CD14-positive monocyte (primary cell): ENCODE data around the gene IKZF1. TPM values are rescaled to one million over a fixed set of nuclear protein-coding genes. Genes with fewer than 3 reads are reported as not detected.

Experiments
- DNase-seq, 3 donors: peaks; one replicate each; pipeline ENCODE4 v3.0.0-alpha.2; 2011 to 2022
- H2AFZ ChIP-seq: 2 replicates; pipeline ENCODE4 v1.6.0; 2012; ENCODE audit warnings: mild to moderate bottlenecking, low read depth, low read length, inconsistent platforms; ENCODE audit not compliant: insufficient read depth, poor library complexity, severe bottlenecking
- H3K27ac ChIP-seq, 2 donors: 1 replicate in 1 of 2; 2 replicates in 1 of 2; pipeline ENCODE4 v1.5.1; 2012 to 2013; ENCODE audit warnings: low read length in 2 of 2, control low read depth in 1 of 2, inconsistent platforms in 1 of 2, low read depth in 1 of 2, mild to moderate bottlenecking in 1 of 2
- H3K27me3 ChIP-seq, 2 donors: one replicate each; pipeline versions ENCODE4 v1.6.0 to v1.6.1; 2011 to 2013; ENCODE audit warnings: low read length in 2 of 2; ENCODE audit not compliant: control insufficient read depth in 2 of 2, insufficient read depth in 2 of 2
- H3K36me3 ChIP-seq, 2 donors: replicated peaks in 1 of 2; 1 replicate in 1 of 2; 2 replicates in 1 of 2; pipeline versions ENCODE4 v1.5.1 to v1.6.1; 2012 to 2013; ENCODE audit warnings: low read length in 2 of 2, control low read depth in 1 of 2, inconsistent platforms in 1 of 2, mild to moderate bottlenecking in 1 of 2; ENCODE audit not compliant: insufficient read depth in 2 of 2, control insufficient read depth in 1 of 2
- H3K4me1 ChIP-seq, 2 donors: 1 replicate in 1 of 2; 2 replicates in 1 of 2; pipeline versions ENCODE4 v1.5.1 to v1.6.1; 2012 to 2013; ENCODE audit warnings: low read length in 2 of 2, control low read depth in 1 of 2, inconsistent platforms in 1 of 2, mild to moderate bottlenecking in 1 of 2, moderate library complexity in 1 of 2; ENCODE audit not compliant: insufficient read depth in 2 of 2, control insufficient read depth in 1 of 2
- H3K4me2 ChIP-seq: replicated peaks from 2 replicates; pipeline ENCODE3; 2012; ENCODE audit warnings: low read length, moderate library complexity, mild to moderate bottlenecking; ENCODE audit not compliant: poor library complexity, severe bottlenecking; ENCODE audit errors: extremely low read depth
- H3K4me3 ChIP-seq, 3 experiments: fragments of 200-600 bp in 1 of 3; sonication (generic) in 1 of 3; replicated peaks in 1 of 3; 1 replicate in 2 of 3; 2 replicates in 1 of 3; pipeline ENCODE4 v1.5.1; 2011 to 2013; ENCODE audit warnings: low read length in 3 of 3, mild to moderate bottlenecking in 3 of 3, control low read depth in 2 of 3, low read depth in 2 of 3, inconsistent platforms in 1 of 3, moderate library complexity in 1 of 3
- H3K79me2 ChIP-seq: 2 replicates; pipeline ENCODE4 v1.6.0; 2012; ENCODE audit warnings: mild to moderate bottlenecking, control low read depth, inconsistent platforms, low read length, moderate library complexity; ENCODE audit not compliant: insufficient read depth
- H3K9ac ChIP-seq: 2 replicates; pipeline ENCODE4 v1.6.0; 2017; ENCODE audit warnings: low read length, mild to moderate bottlenecking; ENCODE audit not compliant: insufficient read depth, poor library complexity, severe bottlenecking
- H3K9me3 ChIP-seq, 2 donors: replicated peaks in 1 of 2; 1 replicate in 1 of 2; 2 replicates in 1 of 2; pipeline versions ENCODE4 v1.5.1 to v1.6.1; 2012 to 2013; ENCODE audit warnings: low read length in 2 of 2, control low read depth in 1 of 2; ENCODE audit not compliant: control insufficient read depth in 1 of 2, insufficient read depth in 1 of 2
- H4K20me1 ChIP-seq: 2 replicates; pipeline ENCODE4 v1.6.0; 2012; ENCODE audit warnings: mild to moderate bottlenecking, low read length, control low read depth, moderate library complexity; ENCODE audit not compliant: insufficient read depth
- H3K27ac Mint-ChIP-seq, 7 donors: one replicate each; pipeline ENCODE4 v1.8.0; 2020; ENCODE audit warnings: mild to moderate bottlenecking in 7 of 7, mixed read lengths in 7 of 7, moderate library complexity in 6 of 7, inconsistent platforms in 2 of 7
- H3K27me3 Mint-ChIP-seq, 3 donors: one replicate each; pipeline ENCODE4 v1.8.0; 2021 to 2022; ENCODE audit warnings: low read depth in 3 of 3, mild to moderate bottlenecking in 3 of 3, mixed read lengths in 3 of 3, moderate library complexity in 3 of 3, inconsistent platforms in 1 of 3
- H3K36me3 Mint-ChIP-seq, 2 donors: one replicate each; pipeline ENCODE4 v1.8.0; 2020; ENCODE audit warnings: mixed read lengths in 2 of 2, inconsistent platforms in 1 of 2, mild to moderate bottlenecking in 1 of 2
- H3K4me1 Mint-ChIP-seq: one replicate; pipeline ENCODE4 v1.8.0; 2020; ENCODE audit warnings: mild to moderate bottlenecking, mixed read lengths
- H3K4me3 Mint-ChIP-seq, 2 donors: one replicate each; pipeline ENCODE4 v1.8.0; 2020; ENCODE audit warnings: mild to moderate bottlenecking in 2 of 2, mixed read lengths in 2 of 2, moderate library complexity in 1 of 2
- H3K9me3 Mint-ChIP-seq, 7 donors: one replicate each; pipeline ENCODE4 v1.8.0; 2020 to 2022; ENCODE audit warnings: mixed read lengths in 7 of 7, mild to moderate bottlenecking in 6 of 7, moderate library complexity in 6 of 7, inconsistent platforms in 2 of 7
- WGBS: methylation state at CpG from one replicate; pipeline ENCODE4 v1.1.5; 2013; ENCODE audit warnings: missing lambda C conversion rate; ENCODE audit not compliant: insufficient coverage; 5-methylcytosine and 5-hydroxymethylcytosine counted together
- intact Hi-C, 2 donors: fragments of 100-400 bp; cut with micrococcal nuclease; formaldehyde crosslinking; loops; one replicate each; pipeline versions ENCODE4 v1.15.0 to v1.15.1; 2023
- polyA plus RNA-seq, 3 donors: library from polyadenylated mRNA; depleted of rRNA in 1 of 3; unstranded in 2 of 3; stranded (reverse) in 1 of 3; fragments of 300-500 nt in 2 of 3; fragments of >200 nt in 1 of 3; fragmentation: Illumina TruSeq in 2 of 3; gene quantifications; 1 replicate in 2 of 3; 2 replicates in 1 of 3; pipeline ENCODE4 v1.2.3, GENCODE V29; 2012 to 2021
- TF ChIP-seq, protein P1 (sequence below): fragments of 200-600 bp; IDR thresholded peaks from one replicate; pipeline ENCODE4 v1.8.0; 2022; ENCODE audit warnings: antibody characterized with exemption, mild to moderate bottlenecking

The IKZF1 gene
- polyA plus RNA-seq, 3 donors: 38.4 to 130 (median 80.2) TPM

DNA sequence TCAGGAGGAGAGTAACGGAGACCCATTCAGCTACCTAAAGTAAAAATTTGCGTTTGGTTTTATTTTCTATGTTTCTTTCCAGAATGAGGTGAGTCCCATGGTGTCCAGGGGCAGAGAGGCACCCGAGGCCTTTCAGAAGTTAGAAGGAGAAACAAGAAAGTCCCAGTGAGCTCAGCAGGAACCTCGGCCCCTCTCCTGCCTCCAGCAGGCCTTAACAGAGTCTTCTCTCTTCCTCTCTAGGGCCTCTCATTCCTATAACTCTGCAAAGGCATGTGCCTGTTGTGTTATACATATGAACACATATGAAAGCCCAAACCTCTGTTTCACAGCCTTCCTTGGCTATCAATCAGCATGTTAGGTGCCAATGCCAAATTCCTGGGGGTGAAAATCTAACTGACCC is 20.8 kb upstream of the IKZF1 start:
- Histone ChIP-seq H3K4me1 (peaks cover 46 to 58% of the 10 kb centered on the region in 2 donors), H3K9ac (no peak overlapping the region), H4K20me1 (no peaks in the 10 kb centered on the region), H3K27ac (no peak overlapping the region), H3K36me3 (no peaks in the 10 kb centered on the region), H3K4me2 (peak overlapping the region; percentile 65), H3K4me3 (peak overlapping the region in 1 of 3 experiments; percentile 65), H3K79me2 (no peaks in the 10 kb centered on the region), H2AFZ (no peak overlapping the region), H3K27me3 (no peaks in the 10 kb centered on the region), H3K9me3 (no peaks in the 10 kb centered on the region)
- no peaks in the 10 kb centered on the region for H3K27me3 Mint-ChIP-seq
- TF ChIP-seq, protein P1, sequence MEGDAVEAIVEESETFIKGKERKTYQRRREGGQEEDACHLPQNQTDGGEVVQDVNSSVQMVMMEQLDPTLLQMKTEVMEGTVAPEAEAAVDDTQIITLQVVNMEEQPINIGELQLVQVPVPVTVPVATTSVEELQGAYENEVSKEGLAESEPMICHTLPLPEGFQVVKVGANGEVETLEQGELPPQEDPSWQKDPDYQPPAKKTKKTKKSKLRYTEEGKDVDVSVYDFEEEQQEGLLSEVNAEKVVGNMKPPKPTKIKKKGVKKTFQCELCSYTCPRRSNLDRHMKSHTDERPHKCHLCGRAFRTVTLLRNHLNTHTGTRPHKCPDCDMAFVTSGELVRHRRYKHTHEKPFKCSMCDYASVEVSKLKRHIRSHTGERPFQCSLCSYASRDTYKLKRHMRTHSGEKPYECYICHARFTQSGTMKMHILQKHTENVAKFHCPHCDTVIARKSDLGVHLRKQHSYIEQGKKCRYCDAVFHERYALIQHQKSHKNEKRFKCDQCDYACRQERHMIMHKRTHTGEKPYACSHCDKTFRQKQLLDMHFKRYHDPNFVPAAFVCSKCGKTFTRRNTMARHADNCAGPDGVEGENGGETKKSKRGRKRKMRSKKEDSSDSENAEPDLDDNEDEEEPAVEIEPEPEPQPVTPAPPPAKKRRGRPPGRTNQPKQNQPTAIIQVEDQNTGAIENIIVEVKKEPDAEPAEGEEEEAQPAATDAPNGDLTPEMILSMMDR: no peak
- peaks cover 0 to 3% (median 0%) of the 10 kb centered on the region in 7 donors for H3K9me3 Mint-ChIP-seq
- no peaks in the 10 kb centered on the region for H3K36me3 Mint-ChIP-seq
- peak overlapping the region in 2 of 7 donors; percentile 17 to 42 for H3K27ac Mint-ChIP-seq
- intact Hi-C loops: no loop called here
- peaks cover 56% of the 10 kb centered on the region for H3K4me1 Mint-ChIP-seq
- WGBS: 93% methylated on average over 2 of the region's 4 CpGs
- no peak for DNase-seq
- no peak overlapping the region for H3K4me3 Mint-ChIP-seq

DNA sequence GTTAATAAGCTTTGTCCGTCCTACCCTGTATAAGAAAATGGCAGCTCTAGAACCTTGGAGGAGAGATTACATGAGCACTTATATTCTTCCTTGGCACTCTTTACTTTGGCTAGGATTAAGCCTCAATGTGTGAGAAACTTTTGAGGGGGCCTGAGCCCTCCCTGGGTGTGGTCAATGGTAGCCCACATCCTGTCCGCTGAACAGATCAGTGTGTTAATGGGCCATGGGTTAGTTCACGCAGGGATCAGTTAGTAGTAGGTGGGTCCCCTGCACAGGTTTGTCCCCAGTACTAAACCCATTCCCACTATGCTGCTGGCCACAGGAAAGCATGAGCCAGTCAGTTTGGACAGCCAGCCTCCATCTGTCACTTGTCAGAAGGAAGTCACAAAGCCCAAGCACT is 20.2 kb upstream of the IKZF1 start:
- H3K27me3 ChIP-seq: no peaks in the 10 kb centered on the region
- TF ChIP-seq, protein P1: no peak
- H3K79me2 ChIP-seq: no peaks in the 10 kb centered on the region
- peaks cover 46 to 58% of the 10 kb centered on the region in 2 donors for H3K4me1 ChIP-seq
- H3K27me3 Mint-ChIP-seq: no peaks in the 10 kb centered on the region
- no peak overlapping the region for H3K4me3 Mint-ChIP-seq
- H2AFZ ChIP-seq: no peak overlapping the region
- H3K36me3 Mint-ChIP-seq: no peaks in the 10 kb centered on the region
- H3K27ac ChIP-seq: no peak overlapping the region
- H3K9ac ChIP-seq: no peak overlapping the region
- intact Hi-C loops: no loop called here
- peak overlapping the region in 1 of 7 donors; percentile 66 for H3K27ac Mint-ChIP-seq
- peaks cover 56% of the 10 kb centered on the region for H3K4me1 Mint-ChIP-seq
- no peaks in the 10 kb centered on the region for H3K9me3 ChIP-seq
- no peak overlapping the region for H3K4me2 ChIP-seq
- H3K36me3 ChIP-seq: no peaks in the 10 kb centered on the region
- no CpG with 5 or more reads among the region's 3 CpGs for WGBS
- no peak for DNase-seq
- H4K20me1 ChIP-seq: no peaks in the 10 kb centered on the region
- no peak overlapping the region for H3K4me3 ChIP-seq
- H3K9me3 Mint-ChIP-seq: peaks cover 0 to 3% (median 0%) of the 10 kb centered on the region in 7 donors
